Endothelial cell of umbilical vein (primary cell): Measurements from ENCODE around the gene SRCAP. TPM values are rescaled to one million over a fixed set of nuclear protein-coding genes. Genes with fewer than 3 reads are reported as not detected.

ENCODE experiments used
- BruUV-seq: library from RNA; stranded (reverse); fragments of 400-500 nt; replicated peaks from 2 replicates; lab custom pipeline; 2021; lab: Mats Ljungman, UMichigan
- CTCF ChIA-PET: fragments of 300-600, 350-600 bp; sonication (Branson Sonifier 250); formaldehyde crosslinking; loops from one replicate; lab custom pipeline; 2021; ENCODE audit warnings: antibody characterized with exemption, inconsistent platforms; lab: Charles Lee
- POLR2A ChIA-PET: fragments of 300-600, 350-600 bp; sonication (Branson Sonifier 250); formaldehyde crosslinking; loops from one replicate; lab custom pipeline; 2021; ENCODE audit warnings: antibody characterized with exemption, inconsistent platforms; lab: Charles Lee
- DNase-seq: peaks from one replicate; pipeline ENCODE4 v3.0.0-alpha.2; 2011; ENCODE audit warnings: low read depth, low spot score
- FAIRE-seq: peaks from 2 replicates; lab custom pipeline; 2011; peaks lifted over from hg19 to GRCh38; lab: Jason Lieb, UNC
- H2AFZ ChIP-seq: 2 replicates; pipeline ENCODE4 v1.6.0; 2012; ENCODE audit warnings: low read depth, low read length, control low read depth, inconsistent platforms
- H3K27ac ChIP-seq: 2 replicates; pipeline ENCODE4 v1.5.1; 2011; ENCODE audit warnings: low read depth, mild to moderate bottlenecking, control low read depth, low read length, moderate library complexity; ENCODE audit not compliant: insufficient read depth
- H3K27me3 ChIP-seq, 2 experiments: 2 replicates each; pipeline versions ENCODE4 v1.6.0 to v1.6.1; 2011; ENCODE audit warnings: low read length in 2 of 2, mixed read lengths in 1 of 2; ENCODE audit not compliant: control insufficient read depth in 2 of 2, insufficient read depth in 2 of 2
- H3K36me3 ChIP-seq, 2 experiments: 2 replicates in 1 of 2; 3 replicates in 1 of 2; pipeline ENCODE4 v1.5.1; 2011; ENCODE audit warnings: low read length in 2 of 2, mild to moderate bottlenecking in 1 of 2, moderate library complexity in 1 of 2; ENCODE audit not compliant: control insufficient read depth in 2 of 2, insufficient read depth in 2 of 2; ENCODE audit errors: extremely low read depth in 1 of 2
- H3K4me1 ChIP-seq: 3 replicates; pipeline ENCODE4 v1.5.1; 2011; ENCODE audit warnings: mild to moderate bottlenecking, low read length; ENCODE audit not compliant: control insufficient read depth, insufficient read depth; ENCODE audit errors: extremely low read depth
- H3K4me2 ChIP-seq: 2 replicates; pipeline ENCODE4 v1.6.1; 2011; ENCODE audit warnings: low read length, control low read depth, mixed read lengths; ENCODE audit not compliant: insufficient read depth
- H3K4me3 ChIP-seq, 3 experiments: fragments of 200-600 bp in 1 of 3; sonication (generic), shearing (Covaris generic) in 1 of 3; replicated peaks in 1 of 3; 2 replicates each; pipeline ENCODE4 v1.5.1; 2011 to 2016; ENCODE audit warnings: control low read depth in 3 of 3, low read length in 3 of 3, mild to moderate bottlenecking in 2 of 3, inconsistent platforms in 1 of 3, low read depth in 1 of 3, moderate library complexity in 1 of 3; ENCODE audit not compliant: insufficient read depth in 1 of 3
- H3K79me2 ChIP-seq: 2 replicates; pipeline ENCODE4 v1.6.0; 2012; ENCODE audit warnings: low read length, inconsistent platforms; ENCODE audit not compliant: control insufficient read depth, insufficient read depth
- H3K9ac ChIP-seq: replicated peaks from 2 replicates; pipeline ENCODE3; 2011; ENCODE audit warnings: low read length, control low read depth; ENCODE audit not compliant: insufficient read depth; ENCODE audit errors: extremely low read depth
- H3K9me1 ChIP-seq: replicated peaks from 3 replicates; pipeline ENCODE4 v1.6.0; 2011; ENCODE audit warnings: mild to moderate bottlenecking, low read length; ENCODE audit not compliant: control insufficient read depth, insufficient read depth; ENCODE audit errors: extremely low read depth
- H3K9me3 ChIP-seq: replicated peaks from 2 replicates; pipeline ENCODE4 v1.5.1; 2012; ENCODE audit warnings: low read length, inconsistent platforms; ENCODE audit not compliant: control insufficient read depth, insufficient read depth
- H4K20me1 ChIP-seq: replicated peaks from 2 replicates; pipeline ENCODE3; 2011; ENCODE audit warnings: mild to moderate bottlenecking, low read length; ENCODE audit not compliant: control insufficient read depth, insufficient read depth; ENCODE audit errors: extremely low read depth
- EZH2 ChIP-seq: IDR thresholded peaks from 2 replicates; pipeline ENCODE4 v1.6.1; 2012; ENCODE audit warnings: borderline replicate concordance, low read depth, mild to moderate bottlenecking, moderate library complexity, low read length, inconsistent platforms; ENCODE audit not compliant: severe bottlenecking
- FOS ChIP-seq: IDR thresholded peaks from 2 replicates; pipeline ENCODE4 v1.6.1; 2011; ENCODE audit warnings: mild to moderate bottlenecking, low read length, moderate library complexity, borderline replicate concordance; ENCODE audit not compliant: insufficient read depth
- GATA2 ChIP-seq: IDR thresholded peaks from 2 replicates; pipeline ENCODE4 v1.7.0; 2011; ENCODE audit warnings: low read depth, mild to moderate bottlenecking, moderate library complexity, mixed read lengths, low read length; ENCODE audit not compliant: insufficient read length, insufficient read depth
- JUN ChIP-seq: IDR thresholded peaks from 2 replicates; pipeline ENCODE4 v1.6.1; 2011; ENCODE audit warnings: borderline replicate concordance, low read depth; ENCODE audit not compliant: insufficient read length, insufficient read depth
- MYC ChIP-seq: IDR thresholded peaks from one replicate; pipeline ENCODE4 v1.6.1; 2011; ENCODE audit warnings: mild to moderate bottlenecking, low read depth, low read length
- POLR2A ChIP-seq: IDR thresholded peaks from 2 replicates; pipeline ENCODE4 v1.6.1; 2012; ENCODE audit warnings: low read depth, mild to moderate bottlenecking, control low read depth, low read length
- POLR2AphosphoS5 ChIP-seq: IDR thresholded peaks from 2 replicates; pipeline ENCODE4 v1.6.1; 2012; ENCODE audit warnings: low read depth, mild to moderate bottlenecking, control low read depth, low read length, moderate library complexity; ENCODE audit not compliant: insufficient read depth
- dilution Hi-C: fragments of 300-500 bp; cut with MboI; formaldehyde crosslinking; loops from one replicate; pipeline ENCODE4 v1.15.0; 2019; ENCODE audit warnings: low sequenced_read_pairs; ENCODE audit not compliant: extremely low pct_ligation_motif_present
- intact Hi-C: fragments of 100-400 bp; cut with micrococcal nuclease; formaldehyde crosslinking; loops from one replicate; pipeline ENCODE4 v1.10.0; 2022
- polyA plus RNA-seq, 4 experiments: library from polyadenylated mRNA; depleted of rRNA in 3 of 4; stranded (reverse) in 3 of 4; unstranded in 1 of 4; fragments of >200 nt; gene quantifications; 2 replicates each; pipeline versions ENCODE4 v1.2.1 to v1.2.3, GENCODE V29; 2011 to 2012; ENCODE audit warnings: missing spikeins in 1 of 4
- total RNA-seq: library from RNA; stranded (reverse); gene quantifications from 2 replicates; pipeline ENCODE4 v1.2.3, GENCODE V29; 2021
- TF ChIP-seq, protein P1 (sequence below): IDR thresholded peaks from 2 replicates; pipeline ENCODE4 v1.6.1; 2011; ENCODE audit not compliant: insufficient read depth, insufficient read length
- TF ChIP-seq, protein P2 (sequence below), 2 donors: IDR thresholded peaks; 1 replicate in 1 of 2; 2 replicates in 1 of 2; pipeline ENCODE4 v1.5.1; 2011; ENCODE audit warnings: low read length in 2 of 2, mild to moderate bottlenecking in 2 of 2, moderate library complexity in 2 of 2, control low read depth in 1 of 2, inconsistent platforms in 1 of 2, low read depth in 1 of 2; ENCODE audit not compliant: insufficient read depth in 1 of 2; ENCODE audit errors: extremely low read depth in 1 of 2

SRCAP gene
- total and polyA plus RNA-seq, 2 donors (not counting 3 experiments of a cell fraction or from before 2014, with no cell fraction given) = 11.0 to 77.7 TPM

DNA sequence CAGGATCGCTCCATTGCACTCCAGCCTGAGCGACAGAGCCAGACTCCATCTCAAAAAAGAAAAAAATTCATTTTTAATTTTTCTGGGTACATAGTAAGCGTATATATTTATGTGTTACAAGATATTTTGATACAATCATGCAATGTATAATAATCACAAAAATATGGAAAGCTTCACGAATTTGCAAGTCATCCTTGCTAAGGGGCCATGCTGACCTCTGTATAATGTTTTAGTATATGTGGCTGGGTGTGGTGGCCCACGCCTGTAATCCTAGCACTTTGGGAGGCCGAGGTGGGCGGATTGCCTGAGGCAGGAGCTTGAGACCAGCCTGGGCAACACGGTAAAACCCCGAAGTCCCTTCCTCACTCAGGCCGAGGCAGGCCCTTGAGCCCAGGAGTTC is 23.8 kb upstream of the SRCAP start:
- Histone ChIP-seq H3K9ac (no peak overlapping the region), H3K4me2 (no peak overlapping the region), H3K36me3 (peaks cover 0 to 3% of the 10 kb centered on the region in 2 experiments), H3K27me3 (no peaks in the 10 kb centered on the region), H3K9me3 (no peaks in the 10 kb centered on the region), H3K4me1 (no peaks in the 10 kb centered on the region), H3K9me1 (no peaks in the 10 kb centered on the region), H3K79me2 (no peaks in the 10 kb centered on the region), H3K4me3 (no peak overlapping the region), H2AFZ (no peak overlapping the region), H4K20me1 (no peaks in the 10 kb centered on the region), H3K27ac (no peak overlapping the region)
- intact Hi-C loops = no loop called here
- DNase-seq (no peak), FAIRE-seq (no peak)
- ChIA-PET POLR2A (no interaction called here), CTCF (interaction anchor here (1.5 kb wide), 1 partner anchor 20 kb away, joined by 8 read pairs; no protein-coding TSS in a partner anchor)
- no TSS peak for BruUV-seq
- TF ChIP-seq MYC (no peak), EZH2 (no peak), POLR2A (no peak), GATA2 (no peak), JUN (no peak), FOS (no peak), POLR2AphosphoS5 (no peak)
- TF ChIP-seq, protein P1, sequence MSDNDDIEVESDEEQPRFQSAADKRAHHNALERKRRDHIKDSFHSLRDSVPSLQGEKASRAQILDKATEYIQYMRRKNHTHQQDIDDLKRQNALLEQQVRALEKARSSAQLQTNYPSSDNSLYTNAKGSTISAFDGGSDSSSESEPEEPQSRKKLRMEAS = no peak
- TF ChIP-seq, protein P2, sequence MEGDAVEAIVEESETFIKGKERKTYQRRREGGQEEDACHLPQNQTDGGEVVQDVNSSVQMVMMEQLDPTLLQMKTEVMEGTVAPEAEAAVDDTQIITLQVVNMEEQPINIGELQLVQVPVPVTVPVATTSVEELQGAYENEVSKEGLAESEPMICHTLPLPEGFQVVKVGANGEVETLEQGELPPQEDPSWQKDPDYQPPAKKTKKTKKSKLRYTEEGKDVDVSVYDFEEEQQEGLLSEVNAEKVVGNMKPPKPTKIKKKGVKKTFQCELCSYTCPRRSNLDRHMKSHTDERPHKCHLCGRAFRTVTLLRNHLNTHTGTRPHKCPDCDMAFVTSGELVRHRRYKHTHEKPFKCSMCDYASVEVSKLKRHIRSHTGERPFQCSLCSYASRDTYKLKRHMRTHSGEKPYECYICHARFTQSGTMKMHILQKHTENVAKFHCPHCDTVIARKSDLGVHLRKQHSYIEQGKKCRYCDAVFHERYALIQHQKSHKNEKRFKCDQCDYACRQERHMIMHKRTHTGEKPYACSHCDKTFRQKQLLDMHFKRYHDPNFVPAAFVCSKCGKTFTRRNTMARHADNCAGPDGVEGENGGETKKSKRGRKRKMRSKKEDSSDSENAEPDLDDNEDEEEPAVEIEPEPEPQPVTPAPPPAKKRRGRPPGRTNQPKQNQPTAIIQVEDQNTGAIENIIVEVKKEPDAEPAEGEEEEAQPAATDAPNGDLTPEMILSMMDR (IDR thresholded peaks at IDR 0.05; ENCODE audit: extremely low read depth in 1 of 2, insufficient read depth in 1 of 2, low read depth in 1 of 2, low read length in 2 of 2) = no peak
- dilution Hi-C loops = no loop called here
